Measurements from ENCODE around the gene DHX9. TPM values are rescaled to one million over a fixed set of nuclear protein-coding genes. Genes with fewer than 3 reads are reported as not detected.

The DHX9 gene
- total and polyA plus RNA-seq, 10 of the 15 experiments (the other 5 are each of a cell fraction or from before 2014, with no cell fraction given): 90.7 to 234 (median 217) TPM

GRCh38 chr1:182888736-182889531, 49.8 kb downstream of the DHX9 start:
- Histone ChIP-seq H3K27ac (ENCODE audit: control insufficient read depth, insufficient read depth) (no peak overlapping the region), H3K4me2 (ENCODE audit: control insufficient read depth, insufficient read depth) (no peak overlapping the region), H3K36me3 (ENCODE audit: control insufficient read depth in 2 of 2, insufficient read depth in 2 of 2, low read length in 1 of 2) (peaks cover 12 to 44% of the 10 kb centered on the region in 2 experiments), H3K4me1 (ENCODE audit: control insufficient read depth, insufficient read depth, low read length) (no peaks in the 10 kb centered on the region), H3K27me3 (replicated peaks in 1 of 2; ENCODE audit: control insufficient read depth in 2 of 2, insufficient read depth in 2 of 2, low read length in 1 of 2) (no peaks in the 10 kb centered on the region), H3K9me3 (replicated peaks; ENCODE audit: control insufficient read depth, insufficient read depth, low read length) (no peaks in the 10 kb centered on the region), H4K20me1 (ENCODE audit: control insufficient read depth, insufficient read depth) (no peaks in the 10 kb centered on the region), H3K9ac (ENCODE audit: control insufficient read depth, insufficient read depth, low read length) (no peak overlapping the region), H3K4me3 (no peak overlapping the region), H2AFZ (ENCODE audit: control insufficient read depth, low read depth, low read length) (no peak overlapping the region), H3K79me2 (ENCODE audit: control insufficient read depth, insufficient read depth, low read length) (no peaks in the 10 kb centered on the region)
- CTCF ChIA-PET: interaction anchor here (0.7 to 1.4 kb wide), 4 partner anchors 9 to 182 kb away, joined by 3 to 4 read pairs (median 3); no protein-coding TSS in a partner anchor
- BruUV-seq (replicated peaks): no TSS peak
- in situ Hi-C loops (cut with MboI): loop anchor here (5.0 to 10.0 kb wide), 2 partner anchors 37 to 656 kb away; no protein-coding TSS in a partner anchor
- intact Hi-C loops (cut with micrococcal nuclease; ENCODE audit: unreplicated experiment): loop anchor here (5.0 kb wide), 1 partner anchor 42 kb away; no protein-coding TSS in a partner anchor
- POLR2A ChIA-PET: no interaction called here
- TF ChIP-seq POLR2AphosphoS5 (IDR thresholded peaks at IDR 0.05; ENCODE audit: low read length) (peak; percentile 43; the same call in 1 of the 2 replicates), E4F1 (IDR thresholded peaks at IDR 0.05; ENCODE audit: borderline replicate concordance, partially characterized antibody) (no peak), MTA3 (IDR thresholded peaks at IDR 0.05; ENCODE audit: borderline replicate concordance, low read length) (peak; percentile 80; the same call in 1 of the 2 replicates), CREM (IDR thresholded peaks at IDR 0.05; ENCODE audit: low read depth) (no peak), SMAD5 (IDR thresholded peaks at IDR 0.05; ENCODE audit: low read depth) (peak; percentile 7; the same call in 1 of the 2 replicates), POLR2A (IDR thresholded peaks at IDR 0.05; ENCODE audit: low read depth, low read length) (peak; percentile 59)
- SMC1A ChIA-PET (ENCODE audit: uncharacterized antibody, unreplicated experiment): interaction anchor here (0.9 to 2.3 kb wide), 7 partner anchors 11 to 183 kb away, joined by 3 to 8 read pairs (median 4); no protein-coding TSS in a partner anchor
- FAIRE-seq (no peak), DNase-seq (ENCODE audit: low read depth, low spot score) (no peak), ATAC-seq (peak; percentile 24)
- RAD21 ChIA-PET (ENCODE audit: unreplicated experiment): no interaction called here
- 95% methylated on average over 7 of the region's 7 CpGs for WGBS (ENCODE audit: insufficient coverage, insufficient replicate concordance, low lambda C conversion rate, missing lambda C conversion rate)
